Activated B cell treated with CpG ODN at 0.5 μM for 24 hours (primary cell): Measurements from ENCODE around the gene TBL1Y. TPM values are rescaled to one million over a fixed set of nuclear protein-coding genes. Genes with fewer than 3 reads are reported as not detected.

Experiments
- ATAC-seq: fragments of 200-7000 bp; cut with Tn5 transposase; one replicate; pipeline ENCODE4 v1.10.0; 2021; ENCODE audit warnings: low read depth, mild to moderate bottlenecking, moderate library complexity
- CTCF ChIA-PET: fragments of 350-600 bp; sonication (Branson Sonifier 250); formaldehyde crosslinking; loops from one replicate; lab custom pipeline; 2021; ENCODE audit warnings: antibody characterized with exemption; lab: Charles Lee
- POLR2A ChIA-PET: fragments of 350-600 bp; sonication (Branson Sonifier 250); formaldehyde crosslinking; loops from one replicate; lab custom pipeline; 2021; ENCODE audit warnings: antibody characterized with exemption; lab: Charles Lee
- DNase-seq: peaks from one replicate; pipeline ENCODE4 v3.0.0; 2022
- H3K27ac Mint-ChIP-seq: one replicate; pipeline ENCODE4 v1.8.0; 2020; ENCODE audit warnings: mixed read lengths
- H3K27me3 Mint-ChIP-seq: one replicate; pipeline ENCODE4 v1.8.0; 2021; ENCODE audit warnings: mixed read lengths
- H3K36me3 Mint-ChIP-seq: one replicate; pipeline ENCODE4 v1.8.0; 2021; ENCODE audit warnings: low read depth, mixed read lengths
- H3K4me1 Mint-ChIP-seq: one replicate; pipeline ENCODE4 v1.8.0; 2021; ENCODE audit warnings: mixed read lengths
- H3K4me3 Mint-ChIP-seq: one replicate; pipeline ENCODE4 v1.8.0; 2020; ENCODE audit warnings: mild to moderate bottlenecking, mixed read lengths
- H3K9me3 Mint-ChIP-seq: one replicate; pipeline ENCODE4 v1.8.0; 2020; ENCODE audit warnings: mixed read lengths
- intact Hi-C: fragments of 100-400 bp; cut with micrococcal nuclease; formaldehyde crosslinking; loops from one replicate; pipeline ENCODE4 v1.15.1; 2024
- total RNA-seq: library from RNA; stranded (reverse); gene quantifications from 2 replicates; pipeline ENCODE4 v1.2.3, GENCODE V29; 2022
- TF ChIP-seq, protein P1 (sequence below): fragments of 200-600 bp; IDR thresholded peaks from one replicate; pipeline ENCODE4 v1.8.0; 2022; ENCODE audit warnings: antibody characterized with exemption, mild to moderate bottlenecking

TBL1Y gene
- total RNA-seq, 1 donor from 2014 or later: not detected

DNA sequence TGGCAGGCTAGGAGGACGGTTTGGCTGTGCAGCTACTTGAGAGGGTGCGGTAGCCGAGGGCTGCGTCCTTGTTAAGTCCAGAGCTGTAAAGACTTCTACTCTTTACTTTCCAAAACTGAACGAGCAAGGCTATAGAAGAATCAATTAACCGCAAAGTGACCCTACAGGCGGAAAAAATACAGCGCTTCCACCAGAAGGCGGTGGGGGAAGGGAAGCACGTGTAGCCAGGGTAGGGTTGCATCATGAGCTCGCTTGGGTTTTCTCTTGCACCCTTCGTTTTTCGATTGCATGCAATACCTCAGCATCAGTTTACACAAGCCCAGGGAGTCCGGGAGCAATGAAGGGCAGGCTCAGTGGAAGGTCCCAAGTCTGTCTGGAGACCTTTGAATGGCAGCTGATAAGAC, 1.4 kb upstream of the TBL1Y start:
- ChIA-PET POLR2A (no interaction called here), CTCF (no interaction called here)
- peaks cover 16% of the 10 kb centered on the region for H3K27me3 Mint-ChIP-seq
- no peak for ATAC-seq
- TF ChIP-seq, protein P1, sequence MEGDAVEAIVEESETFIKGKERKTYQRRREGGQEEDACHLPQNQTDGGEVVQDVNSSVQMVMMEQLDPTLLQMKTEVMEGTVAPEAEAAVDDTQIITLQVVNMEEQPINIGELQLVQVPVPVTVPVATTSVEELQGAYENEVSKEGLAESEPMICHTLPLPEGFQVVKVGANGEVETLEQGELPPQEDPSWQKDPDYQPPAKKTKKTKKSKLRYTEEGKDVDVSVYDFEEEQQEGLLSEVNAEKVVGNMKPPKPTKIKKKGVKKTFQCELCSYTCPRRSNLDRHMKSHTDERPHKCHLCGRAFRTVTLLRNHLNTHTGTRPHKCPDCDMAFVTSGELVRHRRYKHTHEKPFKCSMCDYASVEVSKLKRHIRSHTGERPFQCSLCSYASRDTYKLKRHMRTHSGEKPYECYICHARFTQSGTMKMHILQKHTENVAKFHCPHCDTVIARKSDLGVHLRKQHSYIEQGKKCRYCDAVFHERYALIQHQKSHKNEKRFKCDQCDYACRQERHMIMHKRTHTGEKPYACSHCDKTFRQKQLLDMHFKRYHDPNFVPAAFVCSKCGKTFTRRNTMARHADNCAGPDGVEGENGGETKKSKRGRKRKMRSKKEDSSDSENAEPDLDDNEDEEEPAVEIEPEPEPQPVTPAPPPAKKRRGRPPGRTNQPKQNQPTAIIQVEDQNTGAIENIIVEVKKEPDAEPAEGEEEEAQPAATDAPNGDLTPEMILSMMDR: no peak
- H3K27ac Mint-ChIP-seq: no peak overlapping the region
- H3K4me1 Mint-ChIP-seq: peaks cover 10% of the 10 kb centered on the region
- H3K9me3 Mint-ChIP-seq: no peaks in the 10 kb centered on the region
- intact Hi-C loops: no loop called here
- no peak for DNase-seq
- no peaks in the 10 kb centered on the region for H3K36me3 Mint-ChIP-seq
- no peak overlapping the region for H3K4me3 Mint-ChIP-seq

DNA sequence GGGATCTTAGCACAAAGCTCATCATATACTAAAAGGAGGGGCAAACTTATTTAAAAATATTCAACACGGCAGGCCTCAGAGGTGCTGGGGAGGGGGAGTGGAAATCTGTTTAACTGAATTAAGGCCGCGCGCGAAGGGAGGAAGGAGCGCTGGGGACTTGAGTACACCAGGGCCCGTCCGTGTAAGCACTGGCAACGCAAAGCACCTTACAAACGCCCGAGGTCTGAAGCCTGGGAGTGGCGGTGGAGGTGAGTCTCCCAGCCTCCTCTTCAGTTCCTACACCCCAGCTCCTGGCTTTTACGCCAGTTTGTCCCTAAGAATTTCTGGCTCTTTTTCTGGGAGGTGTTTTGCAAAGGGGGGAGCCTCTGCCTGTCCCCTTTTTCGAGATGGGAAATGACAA, 641 bp upstream of the TBL1Y start:
- Mint-ChIP-seq H3K4me3 (no peak overlapping the region), H3K27me3 (peaks cover 16% of the 10 kb centered on the region), H3K4me1 (peaks cover 10% of the 10 kb centered on the region), H3K9me3 (no peaks in the 10 kb centered on the region), H3K27ac (no peak overlapping the region), H3K36me3 (no peaks in the 10 kb centered on the region)
- ChIA-PET POLR2A (no interaction called here), CTCF (no interaction called here)
- DNase-seq: no peak
- intact Hi-C loops: no loop called here
- no peak for ATAC-seq
- TF ChIP-seq, protein P1: no peak

DNA sequence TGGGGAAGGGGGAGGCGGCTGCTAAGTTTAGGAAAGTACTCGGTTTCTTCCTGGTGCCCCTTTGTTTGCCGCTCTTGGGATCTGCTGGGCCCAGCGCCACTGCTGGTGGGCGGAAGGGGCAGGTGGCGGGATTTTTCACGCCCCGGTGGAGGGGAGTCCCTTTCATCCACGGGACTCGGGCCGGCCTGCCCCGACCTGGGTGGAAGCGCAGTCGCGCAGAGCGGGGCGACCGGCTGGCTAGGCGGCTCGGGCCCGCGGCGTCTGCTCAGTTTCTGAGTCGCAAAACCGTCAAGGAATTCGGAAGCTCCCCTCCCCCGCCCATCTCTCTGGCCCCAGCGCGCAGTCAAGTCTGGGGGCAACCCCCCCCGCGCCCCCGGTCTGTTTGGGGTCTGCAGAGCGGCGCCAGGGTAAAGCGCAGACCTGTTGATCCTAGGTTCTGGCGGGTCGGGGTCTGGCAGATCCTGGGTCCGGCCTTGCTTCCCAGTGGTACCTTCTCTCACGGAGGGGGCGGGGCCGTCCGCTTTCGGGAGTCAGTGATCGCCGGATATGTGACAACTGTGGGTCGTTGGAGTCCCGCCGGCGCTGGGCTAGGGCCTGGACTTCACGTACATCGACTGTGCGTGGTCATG, 870 bp downstream of the TBL1Y start, which contains the start of gene AMELY:
Gene AMELY, minus strand, starts transcription at position 500 of the 629 bp plus-strand sequence. CDS start 39,144 bp downstream, outside the sequence.
- TF ChIP-seq, protein P1: no peak

DNA sequence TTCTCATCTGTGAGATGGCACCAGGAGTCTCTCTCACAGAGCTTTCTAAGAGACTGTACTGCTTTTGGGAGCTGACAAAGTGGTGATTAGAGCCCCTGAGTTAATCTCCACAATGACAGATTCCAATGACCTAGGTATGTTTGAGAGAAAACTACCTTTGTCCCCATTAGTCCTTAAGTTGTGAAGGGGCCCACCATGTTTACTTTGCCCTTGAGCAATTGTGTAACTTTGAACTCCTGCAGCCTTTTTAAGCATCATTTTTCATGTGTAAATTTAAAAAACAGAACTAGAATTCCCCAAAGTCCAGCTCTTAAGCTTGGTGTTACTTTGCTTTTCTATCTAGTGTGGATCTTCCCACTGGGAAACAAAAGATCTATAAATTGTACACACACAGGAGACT, 2.9 kb downstream of the TBL1Y start:
- intact Hi-C loops: no loop called here
- H3K9me3 Mint-ChIP-seq: no peaks in the 10 kb centered on the region
- ATAC-seq: no peak
- peaks cover 16% of the 10 kb centered on the region for H3K27me3 Mint-ChIP-seq
- ChIA-PET POLR2A (no interaction called here), CTCF (no interaction called here)
- peaks cover 10% of the 10 kb centered on the region for H3K4me1 Mint-ChIP-seq
- no peaks in the 10 kb centered on the region for H3K36me3 Mint-ChIP-seq
- TF ChIP-seq, protein P1: no peak
- no peak overlapping the region for H3K4me3 Mint-ChIP-seq
- no peak for DNase-seq
- H3K27ac Mint-ChIP-seq: no peak overlapping the region

More for the DNA sequence above, 870 bp downstream of the TBL1Y start, which contains the start of gene AMELY:
- Mint-ChIP-seq H3K9me3 (no peaks in the 10 kb centered on the region), H3K36me3 (no peaks in the 10 kb centered on the region), H3K27ac (no peak within 1 kb of the TSS), H3K4me1 (peaks cover 10% of the 10 kb centered on the region), H3K27me3 (peaks cover 16% of the 10 kb centered on the region), H3K4me3 (no peak within 1 kb of the TSS)
- POLR2A ChIA-PET: no interaction called here
- intact Hi-C loops: no loop called here
- DNase-seq (no peak), ATAC-seq (no peak)
- CTCF ChIA-PET: no interaction called here

DNA sequence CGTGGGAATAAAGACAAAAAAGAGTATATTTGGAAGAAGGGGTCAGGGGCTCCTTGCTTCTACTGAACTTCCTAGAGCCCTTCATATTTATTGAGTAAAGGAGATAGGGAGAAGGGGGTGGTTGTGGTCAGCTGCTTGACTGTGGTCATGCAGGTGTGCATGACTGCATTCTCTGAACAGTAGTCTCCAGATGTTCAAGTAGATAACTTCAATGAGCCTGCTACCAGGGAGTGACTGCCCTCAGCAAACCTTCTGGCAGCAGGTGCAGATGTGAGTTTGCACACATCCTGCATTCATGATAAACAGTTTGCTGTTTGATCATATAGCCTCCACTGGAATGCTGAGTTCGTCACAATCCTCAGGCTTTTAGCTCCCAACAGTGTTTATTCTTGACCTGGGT, 10.6 kb downstream of the TBL1Y start:
- Mint-ChIP-seq H3K27ac (no peak overlapping the region), H3K36me3 (no peaks in the 10 kb centered on the region), H3K4me1 (no peaks in the 10 kb centered on the region), H3K9me3 (peaks cover 3% of the 10 kb centered on the region), H3K4me3 (no peak overlapping the region), H3K27me3 (no peaks in the 10 kb centered on the region)
- no peak for ATAC-seq
- intact Hi-C loops: no loop called here
- no peak for DNase-seq
- TF ChIP-seq, protein P1: no peak
- ChIA-PET POLR2A (no interaction called here), CTCF (no interaction called here)
